Measurements from ENCODE around the gene ARSB.

- TF ChIP-seq CTCF (IDR thresholded peaks at IDR 0.05) (no peak), POLR2A (IDR thresholded peaks at IDR 0.05) (no peak), EP300 (IDR thresholded peaks at IDR 0.05) (no peak)
Measured at GRCh38 chr5:79008362-79008761, 23.3 kb upstream of the ARSB start.

Measured in upper lobe of left lung (tissue), 4 donors.